ENCODE data around the gene CYP2A6.
A peak's percentile ranks its signal among the peaks of the same experiment; 100 is the strongest.

The CYP2A6 gene

GRCh38 chr19:40799558-40800338, 50.5 kb downstream of the CYP2A6 start:
- no peak for TF ChIP-seq CTCF (IDR thresholded peaks at IDR 0.05; ENCODE audit: borderline replicate concordance, control extremely low read depth, extremely low read depth, insufficient read depth, missing control alignments)
- peak; percentile 72 for DNase-seq (ENCODE audit: low spot score)
- in situ Hi-C loops (cut with MboI; ENCODE audit: low sequenced_read_pairs, unreplicated experiment): no loop called here

GRCh38 chr19:40798683-40799557, 51.3 kb downstream of the CYP2A6 start, which contains the start of gene EGLN2:
TSS of gene EGLN2 (plus strand) at chr19:40799191. CDS start at chr19:40800573, 1,382 bp downstream.
- DNase-seq (ENCODE audit: low spot score): peak; percentile 98
- in situ Hi-C loops (cut with MboI; ENCODE audit: low sequenced_read_pairs, unreplicated experiment): no loop called here
- TF ChIP-seq CTCF (IDR thresholded peaks at IDR 0.05; ENCODE audit: borderline replicate concordance, control extremely low read depth, extremely low read depth, insufficient read depth, missing control alignments): no peak

- TF ChIP-seq CTCF (IDR thresholded peaks at IDR 0.05; ENCODE audit: borderline replicate concordance, control extremely low read depth, extremely low read depth, insufficient read depth, missing control alignments): peak; percentile 54
- DNase-seq (ENCODE audit: low spot score): peak; percentile 83
- in situ Hi-C loops (cut with MboI; ENCODE audit: low sequenced_read_pairs, unreplicated experiment): no loop called here
Observed at GRCh38 chr19:40797963-40798682, 52.1 kb downstream of the CYP2A6 start.

- no peak for DNase-seq (ENCODE audit: low spot score)
- no peak for TF ChIP-seq CTCF (IDR thresholded peaks at IDR 0.05; ENCODE audit: borderline replicate concordance, control extremely low read depth, extremely low read depth, insufficient read depth, missing control alignments)
- in situ Hi-C loops (cut with MboI; ENCODE audit: low sequenced_read_pairs, unreplicated experiment): no loop called here
Observed at GRCh38 chr19:40797166-40797962, 52.9 kb downstream of the CYP2A6 start.
